ENCODE data around the gene USP3.

- no peak for TF ChIP-seq CTCF (IDR thresholded peaks at IDR 0.05)
- no peak for TF ChIP-seq POLR2A (IDR thresholded peaks at IDR 0.05)
Measured at GRCh38 chr15:63484433-63485186, 19.8 kb upstream of the USP3 start.

All from testis (tissue), 2 donors.